Glomerular visceral epithelial cell (primary cell): Measurements from ENCODE around the gene DPP6.

ENCODE experiments used
- DNase-seq: peaks from one replicate; pipeline ENCODE4 v3.0.0-alpha.2; 2016; ENCODE audit errors: extremely low spot score

The DPP6 gene

GRCh38 chr7:154532771-154533170 is 480.6 kb downstream of the DPP6 start:
- no peak for DNase-seq

- no peak for DNase-seq
These were observed 488.4 kb downstream of the DPP6 start for GRCh38 chr7:154540596-154540995.

GRCh38 chr7:154541606-154542005 is 489.4 kb downstream of the DPP6 start:
- DNase-seq, result no peak

- DNase-seq, result no peak
These were observed 494.9 kb downstream of the DPP6 start for GRCh38 chr7:154546946-154547587.

- no peak for DNase-seq
These were observed 501.6 kb downstream of the DPP6 start for GRCh38 chr7:154553711-154554265.

- DNase-seq, result no peak
These were observed 507.3 kb downstream of the DPP6 start for GRCh38 chr7:154559454-154559853.

GRCh38 chr7:154564676-154565075 is 512.5 kb downstream of the DPP6 start:
- DNase-seq, result no peak

- no peak for DNase-seq
These were observed 514.7 kb downstream of the DPP6 start for GRCh38 chr7:154566877-154567276.

GRCh38 chr7:154568346-154568745 is 516.1 kb downstream of the DPP6 start:
- no peak for DNase-seq

- DNase-seq, result no peak
These were observed 517.7 kb downstream of the DPP6 start for GRCh38 chr7:154569916-154570315.

GRCh38 chr7:154571772-154572171 is 519.6 kb downstream of the DPP6 start:
- DNase-seq, result no peak

- DNase-seq, result no peak
These were observed 522.0 kb downstream of the DPP6 start for GRCh38 chr7:154574235-154574634.

GRCh38 chr7:154575497-154575896 is 523.3 kb downstream of the DPP6 start:
- no peak for DNase-seq

GRCh38 chr7:154576604-154577003 is 524.4 kb downstream of the DPP6 start:
- DNase-seq, result no peak

- DNase-seq, result no peak
These were observed 525.1 kb downstream of the DPP6 start for GRCh38 chr7:154577141-154577873.

- no peak for DNase-seq
These were observed 526.1 kb downstream of the DPP6 start for GRCh38 chr7:154578336-154578735.

GRCh38 chr7:154579711-154580110 is 527.5 kb downstream of the DPP6 start:
- DNase-seq, result no peak

- no peak for DNase-seq
These were observed 529.2 kb downstream of the DPP6 start for GRCh38 chr7:154581251-154581890.

- no peak for DNase-seq
These were observed 531.3 kb downstream of the DPP6 start for GRCh38 chr7:154583454-154583853.

GRCh38 chr7:154584352-154585252 is 532.4 kb downstream of the DPP6 start:
- DNase-seq, result no peak

GRCh38 chr7:154587792-154588191 is 535.6 kb downstream of the DPP6 start:
- no peak for DNase-seq

- DNase-seq, result no peak
These were observed 539.3 kb downstream of the DPP6 start for GRCh38 chr7:154591544-154591943.
